Amygdala (tissue), 56 donors: ENCODE measurements around the gene ACOT7.
A peak's percentile ranks its signal among the peaks of the same experiment; 100 is the strongest.

Experiments used
- DNase-seq, 56 donors: peaks; one replicate each; lab custom pipeline; 2025; lab: John Stamatoyannopoulos, UW

Gene ACOT7

GRCh38 chr1:6259491-6260362 lies 133.8 kb downstream of the ACOT7 start:
- peak in 23 of 56 donors; percentile 10 to 63 (median 32) for DNase-seq

- no peak for DNase-seq
Measured at GRCh38 chr1:6258675-6259074, 134.9 kb downstream of the ACOT7 start.

GRCh38 chr1:6257541-6258069 lies 136.0 kb downstream of the ACOT7 start:
- DNase-seq = no peak

- DNase-seq = no peak
Measured at GRCh38 chr1:6256645-6257044, 136.9 kb downstream of the ACOT7 start.

DNA sequence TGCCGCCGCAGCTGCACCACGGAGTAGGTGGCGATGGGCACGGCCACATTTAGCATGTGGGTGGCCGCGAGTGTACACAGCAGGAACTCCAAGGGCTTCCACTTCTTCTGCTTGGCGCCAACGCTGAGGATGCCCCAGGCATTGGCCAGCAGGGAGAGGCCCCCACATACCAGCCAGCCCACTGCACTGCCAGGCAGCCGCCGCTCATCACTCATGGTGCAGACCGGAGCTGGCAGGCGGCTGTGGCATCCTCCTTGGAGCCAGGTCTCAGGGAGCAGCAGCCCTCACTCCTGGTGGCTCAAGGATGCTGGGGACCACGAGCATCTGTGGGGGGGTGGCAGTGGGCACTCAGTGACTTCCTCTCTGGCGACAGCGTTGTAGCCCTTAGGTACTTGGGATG lies 138.9 kb downstream of the ACOT7 start:
- no peak for DNase-seq

GRCh38 chr1:6253380-6253779 lies 140.2 kb downstream of the ACOT7 start:
- DNase-seq = no peak

GRCh38 chr1:6252374-6252710 lies 141.2 kb downstream of the ACOT7 start:
- no peak for DNase-seq

DNA sequence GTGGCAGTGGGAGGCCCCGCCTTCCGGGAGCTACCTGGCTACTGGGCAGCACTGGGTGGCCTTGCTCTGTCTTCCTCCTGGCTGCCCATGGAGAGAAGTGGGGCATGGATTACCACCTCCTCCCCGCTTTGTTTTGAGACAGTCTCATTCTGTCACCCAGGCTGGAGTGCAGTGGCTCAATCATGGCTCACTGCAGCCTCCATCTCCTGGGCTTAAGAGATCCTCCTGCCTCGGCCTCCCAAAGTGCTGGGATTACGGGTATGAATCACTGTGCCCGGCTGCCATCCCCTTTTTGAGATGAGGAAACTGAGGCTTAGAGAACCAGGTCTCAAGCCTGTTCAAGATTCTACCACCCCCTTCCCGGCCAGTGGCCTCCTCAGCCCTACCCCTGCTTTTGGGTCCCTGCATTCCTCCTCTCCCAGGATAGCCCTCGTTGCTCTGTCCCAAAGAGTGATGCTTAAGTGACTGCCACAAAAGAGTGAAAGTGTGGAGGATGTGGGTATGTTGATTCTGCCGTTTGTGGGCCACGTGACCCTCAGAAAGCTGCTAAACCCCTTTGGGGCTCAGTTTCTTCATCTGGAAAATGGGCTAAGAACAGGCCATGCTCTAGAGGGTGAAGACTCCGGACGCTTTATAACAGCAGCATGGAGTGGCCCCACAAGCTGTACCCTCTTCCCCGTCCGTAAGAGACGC lies 141.7 kb downstream of the ACOT7 start:
- DNase-seq = no peak

- DNase-seq = no peak
Measured at GRCh38 chr1:6251233-6251632, 142.3 kb downstream of the ACOT7 start.

GRCh38 chr1:6249739-6250689 lies 143.6 kb downstream of the ACOT7 start:
- no peak for DNase-seq

DNA sequence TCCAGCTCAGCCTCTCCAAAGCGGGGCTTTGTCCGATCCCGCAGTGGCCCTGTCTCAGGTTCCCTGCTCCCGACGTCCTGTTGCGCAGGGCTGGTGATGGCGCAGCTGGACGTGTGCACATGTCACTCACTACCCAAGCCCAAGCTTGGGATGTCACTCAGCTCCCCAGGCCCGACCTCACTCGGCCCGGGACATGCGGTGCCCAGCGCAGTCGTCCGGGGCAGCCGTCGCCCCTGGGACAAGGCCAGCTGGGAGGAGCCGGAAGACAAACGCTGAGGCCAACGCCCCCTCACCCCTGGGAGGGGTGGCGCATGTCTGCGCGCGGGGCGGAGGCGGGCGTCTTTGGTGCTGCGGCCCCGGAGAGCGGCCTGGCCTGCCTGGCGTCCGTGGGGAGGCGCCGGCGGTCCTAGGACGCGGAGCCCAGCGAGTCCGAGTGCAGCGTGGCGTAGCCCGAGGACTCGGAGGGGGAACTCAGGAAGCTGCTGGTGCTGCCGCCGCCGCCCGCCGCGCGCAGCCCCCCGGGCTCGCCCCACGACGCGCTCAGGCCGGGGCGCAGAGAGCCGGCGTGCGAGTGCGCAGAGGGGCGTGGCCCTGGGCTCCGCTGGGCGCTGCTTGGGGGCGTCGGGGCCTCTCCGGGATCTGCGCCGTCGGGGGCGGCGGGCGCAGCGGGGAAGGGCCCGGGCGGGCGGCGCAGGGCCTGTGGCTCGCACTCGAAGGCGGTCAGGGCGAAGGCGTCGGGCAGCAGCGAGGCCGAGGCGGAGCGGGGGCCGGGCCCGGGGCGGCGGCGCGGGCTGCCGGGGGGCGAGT lies 144.4 kb downstream of the ACOT7 start:
- DNase-seq = no peak

- DNase-seq = no peak
Measured at GRCh38 chr1:6248161-6248776, 145.3 kb downstream of the ACOT7 start.

- DNase-seq = no peak
Measured at GRCh38 chr1:6247651-6248050, 145.9 kb downstream of the ACOT7 start.

GRCh38 chr1:6246497-6247467 lies 146.8 kb downstream of the ACOT7 start:
- DNase-seq = peak in 48 of 56 donors; percentile 8 to 81 (median 49)

- peak in 8 of 56 donors; percentile 14 to 59 (median 22) for DNase-seq
Measured at GRCh38 chr1:6245869-6246496, 147.6 kb downstream of the ACOT7 start.

GRCh38 chr1:6245086-6245868 lies 148.3 kb downstream of the ACOT7 start:
- peak in 32 of 56 donors; percentile 18 to 76 (median 38) for DNase-seq
